Heart right ventricle (tissue), 16 donors: Measurements from ENCODE around the gene NHERF1. TPM values are rescaled to one million over a fixed set of nuclear protein-coding genes. Genes with fewer than 3 reads are reported as not detected.

Source experiments
- ATAC-seq, 8 donors: fragments of 200-7000 bp; cut with Tn5 transposase; one replicate each; pipeline ENCODE4 v1.9.1; 2020; ENCODE audit warnings: mild to moderate bottlenecking in 8 of 8, moderate library complexity in 8 of 8, moderate number of reproducible peaks in 1 of 8
- DNase-seq, 2 donors: peaks; one replicate each; pipeline ENCODE4 v3.0.0-alpha.2; 2020
- H3K27ac ChIP-seq, 10 donors: fragments of 200-600 bp; sonication (generic) in 2 of 10; one replicate each; pipeline versions ENCODE4 v1.5.0 to v1.8.0; 2020 to 2022; ENCODE audit warnings: mild to moderate bottlenecking in 3 of 10
- H3K27me3 ChIP-seq, 7 donors: fragments of 200-600 bp; one replicate each; pipeline ENCODE4 v1.8.0; 2021 to 2022; ENCODE audit warnings: mild to moderate bottlenecking in 2 of 7
- H3K36me3 ChIP-seq, 9 donors: fragments of 200-600 bp; sonication (generic) in 1 of 9; one replicate each; pipeline versions ENCODE4 v1.5.0 to v1.8.0; 2020 to 2022; ENCODE audit warnings: mild to moderate bottlenecking in 2 of 9
- H3K4me1 ChIP-seq, 9 donors: fragments of 200-600 bp; sonication (generic) in 1 of 9; one replicate each; pipeline versions ENCODE4 v1.5.0 to v1.8.0; 2020 to 2022; ENCODE audit warnings: mild to moderate bottlenecking in 4 of 9
- H3K4me3 ChIP-seq, 10 donors: fragments of 200-600 bp; sonication (generic) in 2 of 10; one replicate each; pipeline versions ENCODE4 v1.5.0 to v1.8.0; 2020 to 2022; ENCODE audit warnings: mild to moderate bottlenecking in 7 of 10, moderate library complexity in 2 of 10
- H3K9me3 ChIP-seq, 11 donors: fragments of 200-600 bp in 10 of 11; sonication (generic) in 2 of 11; one replicate each; pipeline versions ENCODE4 v1.5.0 to v1.8.0; 2013 to 2022; ENCODE audit warnings: mild to moderate bottlenecking in 2 of 11, control low read depth in 1 of 11, moderate library complexity in 1 of 11
- WGBS, 2 donors: extraction: QIAGEN DNeasy Blood & Tissue Kit; methylation state at CpG; one replicate each; pipeline ENCODE4 v1.1.7; 2013; ENCODE audit warnings: inconsistent platforms in 1 of 2; 5-methylcytosine and 5-hydroxymethylcytosine counted together
- intact Hi-C, 10 donors: fragments of 100-400 bp; cut with DNase I; formaldehyde crosslinking; loops; one replicate each; pipeline versions ENCODE4 v1.11.1 to v1.14.2; 2022
- polyA plus RNA-seq, 2 donors: library from polyadenylated mRNA; stranded (reverse); fragments of 200-250 nt; gene quantifications; one replicate each; pipeline ENCODE4 v1.2.3, GENCODE V29; 2013
- total RNA-seq, 10 donors: library from RNA; stranded (reverse); fragmentation: NEBNext Ultra II Directional in 3 of 10; extraction: Animal tissue kit (Norgen Biotek cat#: 25700) in 3 of 10; gene quantifications; one replicate each; pipeline versions ENCODE4 v1.2.1 to v1.2.4, GENCODE V29; 2021 to 2023
- TF ChIP-seq, protein P1 (sequence below), 9 donors: fragments of 200-600 bp; sonication (generic) in 2 of 9; IDR thresholded peaks; one replicate each; pipeline versions ENCODE4 v1.5.0 to v1.8.0; 2021 to 2022; ENCODE audit warnings: antibody characterized with exemption in 9 of 9, mild to moderate bottlenecking in 5 of 9, moderate library complexity in 1 of 9
- donor health status: Arrhythmogenic right ventricular cardiomyopathy.
- donor health status: ischemic (EF 13 %, LVEDD 7.1; RV severe dilation, severe dysfunction).
- donor health status: healthy with polysubstance abuse.
- donor health status: DM: no; HTN: yes; CAD: no.
- donor health status: DM: no; HTN: no; CAD: no.
- donor health status: ischemic (EF 25% LVEDD 6.9; RV normal size, moderate dysfunction).
- donor health status: ischemic (EF 25% LVEDD 5.7; RV mildly dilated, moderate dysfunction).
- donor health status: healthy.
- donor health status: DM: yes; HTN: yes; CAD: no.
- donor health status: Ischemic cardiomyopathy.
- donor health status: ischemic (EF 35%, LVEDD 5.7; RV mildly dilated, moderate dysfunction).
- donor health status: nonischemic (EF 11% LVEDD 7.7; RV severe dilation, severe dysfunction).
- donor health status: DM: yes; HTN: yes; CAD: no.
- donor health status: PGD.
- donor health status: ischemic (EF 29% LVEDD 5.4; RV normal size, mild dysfunction).
- donor health status: nonischemic (EF 23%, LVEDD 6.1; RV moderate dilation, normal function).

NHERF1 gene
- total and polyA plus RNA-seq, 12 donors, result 6.7 to 33.4 (median 12.7) TPM

DNA sequence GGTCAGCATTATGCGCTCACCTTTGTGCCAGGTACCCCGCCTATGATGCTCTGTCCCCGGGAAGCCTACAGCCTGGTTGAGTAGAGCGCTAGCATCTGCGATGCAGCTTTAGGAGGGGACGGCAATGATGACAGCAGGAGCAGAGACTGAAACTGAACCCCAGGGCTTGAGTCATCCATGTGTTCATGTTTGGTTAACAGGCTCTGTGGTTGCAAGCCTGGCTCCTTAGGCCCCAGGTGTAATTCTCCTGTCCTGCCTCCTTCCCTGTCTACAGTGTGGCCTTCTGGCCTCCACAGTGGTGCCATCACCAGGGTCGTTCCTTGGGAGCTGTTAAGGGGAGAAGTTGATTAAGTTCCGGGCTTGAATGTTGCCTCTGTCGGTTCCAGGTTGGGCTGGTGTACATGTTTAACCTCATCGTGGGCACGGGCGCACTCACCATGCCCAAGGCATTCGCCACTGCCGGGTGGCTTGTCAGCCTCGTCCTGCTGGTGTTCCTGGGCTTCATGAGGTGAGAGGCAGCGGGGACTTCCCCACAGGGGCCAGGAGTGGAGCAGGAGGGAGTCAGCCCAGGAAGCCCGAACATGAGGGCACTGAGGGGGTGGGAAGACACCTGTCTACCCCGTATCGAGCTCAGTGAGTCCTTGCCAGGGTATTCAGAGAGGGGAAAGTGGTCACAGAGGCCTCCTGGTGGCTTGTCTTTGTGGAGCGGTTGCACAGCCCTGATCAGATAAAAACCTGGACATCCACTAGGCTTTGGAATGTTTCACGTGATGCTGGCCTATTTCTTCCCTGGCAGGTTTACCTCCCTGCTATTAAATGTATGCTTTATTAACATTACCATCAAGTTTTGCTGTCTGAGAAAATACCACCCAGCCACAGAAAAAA, 36.9 kb downstream of the NHERF1 start:
- WGBS, 2 donors, result 85 to 88% methylated on average over 21 of the region's 21 CpGs
- peaks cover 0 to 60% (median 0%) of the 10 kb centered on the region in 9 donors for H3K36me3 ChIP-seq
- H3K9me3 ChIP-seq, result no peaks in the 10 kb centered on the region
- H3K27ac ChIP-seq, result no peak overlapping the region
- H3K4me1 ChIP-seq, result peaks cover 0 to 38% (median 0%) of the 10 kb centered on the region in 9 donors
- peak in 1 of 8 donors; percentile 15 for ATAC-seq
- no peak overlapping the region for H3K4me3 ChIP-seq
- TF ChIP-seq, protein P1, sequence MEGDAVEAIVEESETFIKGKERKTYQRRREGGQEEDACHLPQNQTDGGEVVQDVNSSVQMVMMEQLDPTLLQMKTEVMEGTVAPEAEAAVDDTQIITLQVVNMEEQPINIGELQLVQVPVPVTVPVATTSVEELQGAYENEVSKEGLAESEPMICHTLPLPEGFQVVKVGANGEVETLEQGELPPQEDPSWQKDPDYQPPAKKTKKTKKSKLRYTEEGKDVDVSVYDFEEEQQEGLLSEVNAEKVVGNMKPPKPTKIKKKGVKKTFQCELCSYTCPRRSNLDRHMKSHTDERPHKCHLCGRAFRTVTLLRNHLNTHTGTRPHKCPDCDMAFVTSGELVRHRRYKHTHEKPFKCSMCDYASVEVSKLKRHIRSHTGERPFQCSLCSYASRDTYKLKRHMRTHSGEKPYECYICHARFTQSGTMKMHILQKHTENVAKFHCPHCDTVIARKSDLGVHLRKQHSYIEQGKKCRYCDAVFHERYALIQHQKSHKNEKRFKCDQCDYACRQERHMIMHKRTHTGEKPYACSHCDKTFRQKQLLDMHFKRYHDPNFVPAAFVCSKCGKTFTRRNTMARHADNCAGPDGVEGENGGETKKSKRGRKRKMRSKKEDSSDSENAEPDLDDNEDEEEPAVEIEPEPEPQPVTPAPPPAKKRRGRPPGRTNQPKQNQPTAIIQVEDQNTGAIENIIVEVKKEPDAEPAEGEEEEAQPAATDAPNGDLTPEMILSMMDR (IDR thresholded peaks at IDR 0.05), result no peak
- DNase-seq, result no peak
- no peaks in the 10 kb centered on the region for H3K27me3 ChIP-seq
- intact Hi-C loops, result no loop called here

DNA sequence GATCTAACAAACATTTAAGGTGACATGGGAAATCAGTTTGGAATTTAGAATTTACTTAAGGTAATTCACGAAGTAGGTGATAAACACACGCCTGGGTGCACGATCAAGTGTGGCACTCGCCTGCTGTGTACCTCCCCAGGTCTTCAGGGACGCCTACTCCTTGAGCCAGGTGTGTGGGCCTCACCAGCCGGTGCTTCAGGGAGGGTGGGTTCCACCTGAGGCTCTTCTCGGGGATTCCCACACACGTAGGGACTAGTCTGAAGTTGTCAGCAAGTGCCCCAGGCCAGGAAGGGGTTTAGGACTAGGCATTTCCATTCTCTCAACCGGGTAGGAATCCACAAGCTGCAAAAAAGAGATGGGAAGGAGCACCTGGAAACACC, 37.5 kb downstream of the NHERF1 start:
- intact Hi-C loops, result no loop called here

DNA sequence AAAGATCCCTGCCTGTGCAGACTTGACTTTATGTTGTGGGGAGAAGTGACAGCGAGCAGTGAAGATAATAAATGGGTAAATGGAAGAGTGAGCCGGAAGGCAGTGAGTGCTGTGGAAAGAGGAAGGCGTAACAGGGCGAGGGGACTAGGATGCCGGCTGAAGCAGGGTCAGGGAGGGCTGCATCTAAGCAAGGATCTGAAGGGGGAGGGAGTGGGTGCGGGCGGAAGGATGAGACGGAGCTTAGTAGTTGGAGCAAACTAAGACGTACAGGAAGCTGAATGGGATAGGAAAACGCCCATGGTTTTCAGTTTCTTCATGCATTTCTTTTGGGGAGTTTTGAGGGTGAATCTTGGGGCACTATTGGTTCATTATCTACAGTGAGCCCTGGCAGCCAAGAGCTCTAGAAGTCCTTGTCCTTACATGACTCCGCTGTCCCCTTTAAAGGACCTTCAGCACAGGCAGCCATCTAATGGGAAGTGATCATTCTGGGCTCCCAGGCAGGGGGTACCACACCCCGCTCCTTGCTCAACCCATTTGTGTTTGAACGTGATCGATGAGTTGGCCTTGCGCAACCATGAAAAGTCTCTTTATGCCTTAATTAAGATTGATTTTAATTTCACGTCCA, 38.1 kb downstream of the NHERF1 start:
- peaks cover 0 to 37% (median 0%) of the 10 kb centered on the region in 9 donors for H3K4me1 ChIP-seq
- TF ChIP-seq, protein P1 (IDR thresholded peaks at IDR 0.05), result no peak
- no peak overlapping the region for H3K4me3 ChIP-seq
- H3K27ac ChIP-seq, result peak overlapping the region in 1 of 10 donors; percentile 36
- intact Hi-C loops, result no loop called here
- H3K9me3 ChIP-seq, result no peaks in the 10 kb centered on the region
- no peaks in the 10 kb centered on the region for H3K27me3 ChIP-seq
- ATAC-seq (peak in 3 of 8 donors; percentile 20 to 49 (median 33)), DNase-seq (no peak)
- WGBS, 2 donors, result 86% methylated on average over 16 of the region's 16 CpGs
- H3K36me3 ChIP-seq, result peaks cover 0 to 57% (median 3%) of the 10 kb centered on the region in 9 donors

More for the DNA sequence above, 37.5 kb downstream of the NHERF1 start:
- H3K27me3 ChIP-seq, result no peaks in the 10 kb centered on the region
- H3K4me3 ChIP-seq, result no peak overlapping the region
- whole genome bisulfite sequencing, 2 donors, result 88 to 91% methylated on average over 9 of the region's 9 CpGs
- H3K27ac ChIP-seq, result peak overlapping the region in 1 of 10 donors; percentile 15
- H3K9me3 ChIP-seq, result no peaks in the 10 kb centered on the region
- TF ChIP-seq, protein P1 (IDR thresholded peaks at IDR 0.05), result no peak
- no peak for DNase-seq
- peaks cover 0 to 60% (median 3%) of the 10 kb centered on the region in 9 donors for H3K36me3 ChIP-seq
- H3K4me1 ChIP-seq, result peaks cover 0 to 38% (median 0%) of the 10 kb centered on the region in 9 donors
- no peak for ATAC-seq
